ENCODE data around the gene ZNF574.
"Not testable (repeated sequence)": the region's sequence is repeated elsewhere in the genome, so short reads cannot be mapped to it uniquely, and the experiment has no call there.

Gene ZNF574

GRCh38 chr19:42075616-42076379 is at the start of gene ZNF574:
ZNF574 (plus strand) TSS chr19:42076166; CDS start chr19:42078607, 2,441 bp downstream.
- peak; percentile 97 to 98 for DNase-seq

- DNase-seq = no peak
Observed at GRCh38 chr19:42028304-42029216, 47.4 kb upstream of the ZNF574 start.

- no peak for DNase-seq
Observed at GRCh38 chr19:42030645-42031440, 45.1 kb upstream of the ZNF574 start.

- no peak for DNase-seq
Observed at GRCh38 chr19:42032431-42032830, 43.5 kb upstream of the ZNF574 start.

GRCh38 chr19:42033413-42033812 is 42.6 kb upstream of the ZNF574 start:
- DNase-seq = no peak

- DNase-seq = peak; percentile 49
Observed at GRCh38 chr19:42034640-42035391, 41.1 kb upstream of the ZNF574 start.

- no peak for DNase-seq
Observed at GRCh38 chr19:42037649-42038048, 38.3 kb upstream of the ZNF574 start.

GRCh38 chr19:42038666-42039065 is 37.3 kb upstream of the ZNF574 start:
- no peak for DNase-seq

- DNase-seq = no peak
Observed at GRCh38 chr19:42040031-42040430, 35.9 kb upstream of the ZNF574 start.

- DNase-seq = not testable (repeated sequence)
Observed at GRCh38 chr19:42040491-42040890, 35.5 kb upstream of the ZNF574 start.

GRCh38 chr19:42042455-42043170 is 33.4 kb upstream of the ZNF574 start:
- no peak for DNase-seq

- no peak for DNase-seq
Observed at GRCh38 chr19:42045575-42045974, 30.4 kb upstream of the ZNF574 start.

GRCh38 chr19:42048992-42049391 is 27.0 kb upstream of the ZNF574 start:
- no peak for DNase-seq

- DNase-seq = no peak
Observed at GRCh38 chr19:42051166-42052115, 24.5 kb upstream of the ZNF574 start.

GRCh38 chr19:42052241-42052863 is 23.6 kb upstream of the ZNF574 start:
- no peak for DNase-seq

- DNase-seq = no peak
Observed at GRCh38 chr19:42053037-42053935, 22.7 kb upstream of the ZNF574 start.

GRCh38 chr19:42054205-42054604 is 21.8 kb upstream of the ZNF574 start:
- DNase-seq = no peak

- no peak for DNase-seq
Observed at GRCh38 chr19:42057846-42058245, 18.1 kb upstream of the ZNF574 start.

GRCh38 chr19:42059196-42059595 is 16.8 kb upstream of the ZNF574 start:
- no peak for DNase-seq
